GM13977 (cell line): ENCODE data around the gene TMEM150C.

Experiments used
- DNase-seq: peaks from one replicate; pipeline ENCODE4 v3.0.0; 2012; ENCODE audit warnings: low spot score
- CTCF ChIP-seq: IDR thresholded peaks from 2 replicates; pipeline ENCODE4 v1.5.1; 2012; ENCODE audit warnings: mild to moderate bottlenecking, control low read depth; ENCODE audit not compliant: insufficient read depth; ENCODE audit errors: extremely low read depth, missing control alignments
- in situ Hi-C: fragments of 300-500 bp; cut with MboI; formaldehyde crosslinking; loops from one replicate; pipeline ENCODE4 v1.12.0; 2022; ENCODE audit warnings: low sequenced_read_pairs, low pct_unique_long_range_greater_than_20kb, mixed read lengths, inconsistent platforms; ENCODE audit not compliant: unreplicated experiment

TMEM150C gene

GRCh38 chr4:82521283-82521682, 40.5 kb downstream of the TMEM150C start:
- in situ Hi-C loops: no loop called here
- no peak for TF ChIP-seq CTCF
- no peak for DNase-seq

- no peak for DNase-seq
- no peak for TF ChIP-seq CTCF
- in situ Hi-C loops: no loop called here
These were observed 42.0 kb downstream of the TMEM150C start for GRCh38 chr4:82519776-82520175.

- DNase-seq: no peak
- no peak for TF ChIP-seq CTCF
- in situ Hi-C loops: no loop called here
These were observed 42.7 kb downstream of the TMEM150C start for GRCh38 chr4:82519072-82519471.

GRCh38 chr4:82517043-82517442, 44.7 kb downstream of the TMEM150C start:
- in situ Hi-C loops: no loop called here
- no peak for DNase-seq
- TF ChIP-seq CTCF: no peak

GRCh38 chr4:82515705-82516104, 46.1 kb downstream of the TMEM150C start:
- in situ Hi-C loops: no loop called here
- no peak for TF ChIP-seq CTCF
- no peak for DNase-seq

- TF ChIP-seq CTCF: no peak
- in situ Hi-C loops: no loop called here
These were observed 48.4 kb downstream of the TMEM150C start for GRCh38 chr4:82513382-82513781.

GRCh38 chr4:82510216-82510615, 51.6 kb downstream of the TMEM150C start:
- no peak for TF ChIP-seq CTCF
- in situ Hi-C loops: no loop called here

More at GRCh38 chr4:82513382-82513781, 48.4 kb downstream of the TMEM150C start:
- DNase-seq: no peak

More at GRCh38 chr4:82510216-82510615, 51.6 kb downstream of the TMEM150C start:
- no peak for DNase-seq
